ENCODE results near the gene NRIP1. TPM values are rescaled to one million over a fixed set of nuclear protein-coding genes. Genes with fewer than 3 reads are reported as not detected.

Gene NRIP1
- total RNA-seq, 1 experiment from 2014 or later, result 29.6 TPM

- ATAC-seq (no peak), DNase-seq (ENCODE audit: low read depth, low spot score) (no peak)
- Histone ChIP-seq H4K20me1 (ENCODE audit: insufficient read depth) (no peaks in the 10 kb centered on the region), H3K9ac (ENCODE audit: low read length) (no peak overlapping the region), H2AFZ (ENCODE audit: low read depth, low read length, poor library complexity, severe bottlenecking) (no peak overlapping the region), H3K4me3 (replicated peaks in 1 of 2; ENCODE audit: low read depth in 1 of 2, low read length in 2 of 2) (no peak overlapping the region), H3K4me1 (ENCODE audit: control insufficient read depth in 1 of 2, insufficient read depth in 2 of 2, low read length in 2 of 2) (no peaks in the 10 kb centered on the region), H3K27me3 (ENCODE audit: insufficient read depth, low read length) (no peaks in the 10 kb centered on the region), H3K4me2 (ENCODE audit: low read length) (no peak overlapping the region), H3K79me2 (ENCODE audit: insufficient read depth, low read length) (no peaks in the 10 kb centered on the region), H3K27ac (ENCODE audit: low read depth, low read length) (no peak overlapping the region), H3K9me2 (ENCODE audit: insufficient read depth) (no peaks in the 10 kb centered on the region), H3K9me3 (ENCODE audit: control insufficient read depth in 1 of 2, insufficient read depth in 1 of 2, low read depth in 1 of 2, low read length in 2 of 2) (peaks cover 2 to 3% of the 10 kb centered on the region in 2 experiments; a peak in 2 of 4 replicates), H3K36me3 (ENCODE audit: control insufficient read depth in 1 of 2, insufficient read depth in 2 of 2, low read length in 2 of 2) (no peaks in the 10 kb centered on the region)
- no TSS peak for BruUV-seq (replicated peaks)
- TF ChIP-seq ZFX (IDR thresholded peaks at IDR 0.05) (no peak), SIN3A (IDR thresholded peaks at IDR 0.05; ENCODE audit: low read depth) (no peak), TCF7L2 (IDR thresholded peaks at IDR 0.05; ENCODE audit: borderline replicate concordance, extremely low read depth, insufficient read depth, insufficient read length) (no peak), EZH2 (IDR thresholded peaks at IDR 0.05) (no peak), CBX3 (IDR thresholded peaks at IDR 0.05; ENCODE audit: low read depth) (no peak), CTCF (IDR thresholded peaks at IDR 0.05 in 2 of 3, conservative IDR thresholded peaks at IDR 0.05 in 1 of 3; ENCODE audit: borderline replicate concordance in 1 of 3, insufficient read depth in 1 of 3, low read depth in 2 of 3, low read length in 2 of 3) (no peak), ZNF274 (IDR thresholded peaks at IDR 0.05; ENCODE audit: low read depth, low read length) (no peak), SRF (IDR thresholded peaks at IDR 0.05; ENCODE audit: low read depth) (no peak), REST (IDR thresholded peaks at IDR 0.05; ENCODE audit: low read depth) (no peak), ZBTB33 (IDR thresholded peaks at IDR 0.05; ENCODE audit: extremely low read depth, insufficient replicate concordance, low read length) (no peak), POLR2A (IDR thresholded peaks at IDR 0.05; ENCODE audit: borderline replicate concordance, extremely low read depth, insufficient read depth, insufficient read length) (no peak)
- ChIA-PET RAD21 (ENCODE audit: low non-redundant PET in 1 of 2, low total read pairs in 2 of 2, uncharacterized antibody in 2 of 2, unreplicated experiment in 2 of 2) (no interaction called here), CTCF (no interaction called here), POLR2A (no interaction called here)
- intact Hi-C loops (cut with micrococcal nuclease), result no loop called here
These were observed 44.0 kb upstream of the NRIP1 start for GRCh38 chr21:15108801-15109200.

Measured in HCT116 (cell line).